Measurements from ENCODE around the gene CFAP65.

CFAP65 gene

DNA sequence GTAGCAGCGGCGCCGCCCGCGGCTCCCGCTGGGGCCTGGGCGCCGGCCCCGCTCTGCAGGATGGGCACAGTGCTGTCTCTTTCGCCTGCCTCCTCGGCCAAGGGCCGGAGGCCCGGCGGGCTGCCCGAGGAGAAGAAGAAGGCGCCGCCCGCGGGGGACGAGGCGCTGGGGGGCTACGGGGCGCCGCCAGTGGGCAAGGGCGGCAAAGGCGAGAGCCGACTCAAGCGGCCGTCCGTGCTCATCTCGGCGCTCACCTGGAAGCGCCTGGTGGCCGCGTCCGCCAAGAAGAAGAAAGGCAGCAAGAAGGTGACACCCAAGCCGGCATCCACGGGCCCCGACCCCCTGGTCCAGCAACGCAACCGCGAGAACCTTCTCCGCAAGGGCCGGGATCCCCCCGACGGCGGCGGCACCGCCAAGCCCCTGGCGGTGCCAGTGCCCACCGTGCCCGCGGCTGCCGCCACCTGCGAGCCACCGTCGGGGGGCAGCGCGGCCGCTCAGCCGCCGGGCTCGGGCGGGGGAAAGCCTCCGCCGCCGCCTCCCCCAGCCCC, 81.5 kb downstream of the CFAP65 start:
- H3K27me3 Mint-ChIP-seq, result peaks cover 24% of the 10 kb centered on the region
- H3K36me3 Mint-ChIP-seq, result peaks cover 4% of the 10 kb centered on the region
- DNase-seq (ENCODE audit: low spot score in 2 of 2), result no peak

DNA sequence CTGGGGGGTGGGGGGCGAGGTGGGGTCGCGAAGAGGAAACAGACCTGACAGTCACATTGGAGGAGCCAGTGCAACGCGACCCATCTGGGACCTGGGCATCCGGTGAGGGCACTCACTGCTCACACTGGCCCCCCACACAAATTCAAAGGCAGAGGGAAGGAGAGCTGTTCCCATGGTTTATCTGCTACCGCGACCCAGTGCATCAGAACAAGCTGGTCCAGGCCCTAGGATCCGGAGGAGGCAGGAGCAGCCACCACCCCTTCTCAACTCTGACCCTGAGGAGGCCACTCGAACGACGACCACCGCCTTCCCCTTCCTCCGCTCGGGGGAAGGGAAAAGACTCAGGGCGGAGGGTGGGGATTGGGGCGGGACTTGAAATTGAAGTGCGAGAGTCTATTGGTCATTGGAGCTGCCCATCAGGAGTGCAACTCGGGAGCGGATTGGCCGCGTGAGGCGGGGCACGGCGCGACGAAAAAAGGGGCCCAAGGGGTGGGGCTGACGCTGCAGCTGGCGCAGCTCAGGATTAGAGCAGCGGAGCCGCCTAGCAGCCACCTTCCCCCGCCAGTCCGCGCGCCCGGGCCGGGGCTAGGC, 82.1 kb downstream of the CFAP65 start, which contains the start of gene CDK5R2:
CDK5R2 (plus strand) TSS at position 526 of the 591 bp plus-strand sequence. CDS start 155 bp downstream, outside the sequence.
- no peak within 1 kb of the TSS for H3K27ac Mint-ChIP-seq
- peak; percentile 95 for ATAC-seq (ENCODE audit: low read depth)
- no peaks in the 10 kb centered on the region for H3K9me3 Mint-ChIP-seq

More for the DNA sequence above, 81.5 kb downstream of the CFAP65 start:
- peak; percentile 2 for ATAC-seq (ENCODE audit: low read depth)
- peaks cover 11% of the 10 kb centered on the region for H3K4me1 Mint-ChIP-seq
- H3K4me3 Mint-ChIP-seq, result peak overlapping the region; percentile 39
- H3K27ac Mint-ChIP-seq, result no peak overlapping the region
- no peaks in the 10 kb centered on the region for H3K9me3 Mint-ChIP-seq

DNA sequence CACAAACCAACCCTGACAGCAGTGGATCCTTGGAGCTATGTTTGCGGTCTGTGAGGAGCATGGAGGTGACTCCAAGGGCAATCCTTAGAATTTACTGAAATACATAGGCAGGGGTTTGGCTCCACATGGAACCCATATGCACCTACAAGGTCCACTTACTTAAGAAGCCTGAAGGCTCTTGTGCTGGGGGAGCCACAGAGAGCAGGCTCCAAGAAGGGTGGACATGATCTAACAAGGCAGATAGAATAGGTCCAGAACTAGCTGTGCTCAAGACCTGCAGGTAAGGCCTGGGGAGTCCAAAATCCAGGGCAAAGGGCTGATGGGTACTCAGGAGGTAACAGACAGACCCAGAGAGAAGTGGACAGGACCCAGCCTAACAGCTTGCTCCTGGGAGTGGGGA, 83.0 kb downstream of the CFAP65 start:
- Mint-ChIP-seq H3K27ac (no peak overlapping the region), H3K9me3 (no peaks in the 10 kb centered on the region), H3K4me3 (peak overlapping the region; percentile 79), H3K36me3 (peaks cover 4% of the 10 kb centered on the region), H3K27me3 (peaks cover 17% of the 10 kb centered on the region), H3K4me1 (peaks cover 9% of the 10 kb centered on the region)
- no peak for DNase-seq (ENCODE audit: low spot score in 2 of 2)
- ATAC-seq (ENCODE audit: low read depth), result no peak

More for the DNA sequence above, 82.1 kb downstream of the CFAP65 start, which contains the start of gene CDK5R2:
- DNase-seq (ENCODE audit: low spot score in 2 of 2), result peak; percentile 70 to 72
- Mint-ChIP-seq H3K4me3 (peak within 1 kb of the TSS; percentile 79), H3K4me1 (peaks cover 11% of the 10 kb centered on the region), H3K36me3 (peaks cover 4% of the 10 kb centered on the region), H3K27me3 (peaks cover 22% of the 10 kb centered on the region)

DNA sequence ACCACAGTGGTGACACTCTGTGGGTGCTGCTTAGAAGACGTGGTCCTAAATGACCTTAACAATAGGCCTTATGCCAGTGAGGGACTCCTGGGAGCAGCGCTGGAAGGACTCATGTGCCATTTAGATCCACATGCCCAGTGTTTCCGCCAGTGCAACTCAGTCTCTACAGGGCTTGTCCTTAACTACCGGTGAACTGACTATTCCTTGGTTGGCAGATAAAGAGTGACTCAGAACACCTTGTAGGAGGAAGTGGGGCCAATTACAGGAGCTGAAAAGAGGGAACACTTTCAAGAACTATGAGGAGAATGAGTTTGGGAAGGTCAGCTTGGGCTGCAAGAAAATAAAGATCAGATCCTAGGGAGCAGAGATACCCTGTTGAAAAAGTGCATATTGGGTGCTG, 83.6 kb downstream of the CFAP65 start:
- Mint-ChIP-seq H3K4me3 (peak overlapping the region; percentile 3), H3K9me3 (no peaks in the 10 kb centered on the region), H3K27ac (no peak overlapping the region), H3K4me1 (peaks cover 9% of the 10 kb centered on the region), H3K27me3 (peaks cover 20% of the 10 kb centered on the region), H3K36me3 (peaks cover 4% of the 10 kb centered on the region)
- DNase-seq (ENCODE audit: low spot score in 2 of 2) (no peak), ATAC-seq (ENCODE audit: low read depth) (no peak)

DNA sequence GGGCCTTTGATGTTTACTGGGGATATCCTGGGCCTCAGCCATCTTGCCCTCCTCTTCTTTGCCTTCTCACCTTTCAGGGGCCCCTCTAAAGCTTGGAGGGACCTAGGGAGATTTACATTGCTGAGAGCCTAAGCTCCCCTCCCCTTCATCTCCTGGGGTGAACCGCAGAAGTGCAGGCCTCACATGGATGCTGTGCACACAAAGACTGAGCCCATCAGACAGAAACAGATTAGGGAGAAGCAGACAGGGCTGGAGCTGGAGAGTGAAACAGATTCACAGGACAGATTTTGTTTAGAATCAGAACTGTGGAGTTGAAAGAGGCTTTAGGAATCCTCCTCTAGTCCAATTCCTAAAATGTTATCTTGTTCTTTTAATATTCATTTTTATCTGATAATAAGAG, 85.3 kb downstream of the CFAP65 start:
- Mint-ChIP-seq H3K9me3 (no peaks in the 10 kb centered on the region), H3K36me3 (peaks cover under 1% of the 10 kb centered on the region), H3K4me3 (no peak overlapping the region), H3K27me3 (peaks cover 13% of the 10 kb centered on the region), H3K27ac (no peak overlapping the region), H3K4me1 (peaks cover 5% of the 10 kb centered on the region)
- DNase-seq (ENCODE audit: low spot score in 2 of 2) (no peak), ATAC-seq (ENCODE audit: low read depth) (no peak)

DNA sequence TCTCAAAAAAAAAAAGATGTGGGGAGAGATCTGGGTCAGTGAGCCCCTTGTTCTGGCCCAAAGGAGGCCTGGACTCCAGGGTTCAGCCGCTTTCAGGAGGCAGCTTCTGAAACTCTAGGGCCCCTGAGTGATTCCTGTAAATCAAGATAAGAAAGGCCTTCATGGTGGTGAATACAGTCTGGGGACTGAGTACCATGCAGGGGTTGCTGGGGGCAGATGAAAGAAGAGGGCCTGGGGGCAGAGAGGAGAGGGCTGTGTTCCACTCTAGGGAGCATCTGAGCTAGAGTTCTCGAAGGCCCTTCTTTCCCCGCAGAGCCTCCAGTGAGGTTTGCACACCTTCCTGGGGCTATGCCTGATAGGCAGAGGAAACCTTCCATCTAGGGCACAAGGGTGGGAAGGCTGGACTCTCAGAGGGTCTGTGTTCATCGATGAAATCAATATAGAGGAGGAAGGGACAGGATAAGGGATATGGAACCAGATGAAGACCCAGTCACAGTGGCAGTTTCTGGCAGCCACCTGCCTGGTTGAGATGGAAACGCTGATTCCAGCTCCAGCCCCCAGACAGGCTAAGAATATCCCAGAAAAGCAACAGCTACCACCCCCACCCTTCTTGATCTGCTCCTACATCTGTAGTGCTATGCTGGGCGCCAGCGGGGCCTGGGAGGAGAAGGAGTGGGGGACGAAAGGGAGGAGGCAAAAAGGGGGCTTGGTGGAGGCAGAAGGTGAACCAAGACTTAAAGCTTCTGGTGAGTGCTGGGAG, 86.6 kb downstream of the CFAP65 start:
- DNase-seq (ENCODE audit: low spot score in 2 of 2) (no peak), ATAC-seq (ENCODE audit: low read depth) (no peak)
- Mint-ChIP-seq H3K27me3 (peaks cover 14% of the 10 kb centered on the region), H3K9me3 (no peaks in the 10 kb centered on the region), H3K4me1 (no peaks in the 10 kb centered on the region), H3K27ac (no peak overlapping the region), H3K4me3 (no peak overlapping the region), H3K36me3 (no peaks in the 10 kb centered on the region)

DNA sequence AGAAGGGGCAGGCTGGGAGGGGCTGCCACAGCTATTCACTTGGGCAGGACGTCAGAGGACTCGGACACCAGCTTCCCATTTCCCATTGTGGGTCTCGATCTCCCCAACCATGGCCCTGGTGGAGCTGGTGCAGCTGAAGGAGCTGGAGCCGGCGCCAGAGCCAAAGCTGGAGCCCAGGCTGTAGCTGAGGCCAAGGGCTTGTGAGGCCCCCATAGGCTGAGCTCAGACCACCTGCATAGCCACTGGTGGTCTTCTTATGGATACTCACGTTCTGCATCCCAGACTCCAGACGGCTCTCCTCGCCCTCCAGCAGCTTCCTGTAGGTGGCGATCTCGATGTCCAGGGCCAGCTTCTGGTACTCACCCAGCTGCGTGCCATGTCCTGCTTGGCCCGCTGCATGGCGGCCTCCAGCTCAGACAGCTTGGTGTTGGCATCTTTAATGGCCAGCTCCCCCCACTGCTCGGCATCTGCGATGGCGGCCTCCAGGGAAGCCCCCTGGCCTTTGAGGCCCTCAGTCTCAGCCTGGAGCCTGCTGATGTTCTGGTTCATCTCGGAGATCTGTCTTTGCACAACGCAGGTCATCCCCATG, 87.9 kb downstream of the CFAP65 start:
- Mint-ChIP-seq H3K36me3 (no peaks in the 10 kb centered on the region), H3K9me3 (no peaks in the 10 kb centered on the region), H3K4me1 (no peaks in the 10 kb centered on the region), H3K4me3 (no peak overlapping the region), H3K27ac (no peak overlapping the region), H3K27me3 (peaks cover 14% of the 10 kb centered on the region)
- DNase-seq (ENCODE audit: low spot score in 2 of 2) (no peak), ATAC-seq (ENCODE audit: low read depth) (no peak)

Data from memory B cell (primary cell).